ENCODE data around the gene ENPP3. TPM values are rescaled to one million over a fixed set of nuclear protein-coding genes. Genes with fewer than 3 reads are reported as not detected.
A peak's percentile ranks its signal among the peaks of the same experiment; 100 is the strongest.

Gene ENPP3
- total RNA-seq, 1 experiment from 2014 or later = not detected

GRCh38 chr6:131642987-131643611 is 6.0 kb downstream of the ENPP3 start:
- DNase-seq (ENCODE audit: low spot score) = no peak

- no peak for DNase-seq (ENCODE audit: low spot score)
Measured at GRCh38 chr6:131643855-131644460, 6.9 kb downstream of the ENPP3 start.

DNA sequence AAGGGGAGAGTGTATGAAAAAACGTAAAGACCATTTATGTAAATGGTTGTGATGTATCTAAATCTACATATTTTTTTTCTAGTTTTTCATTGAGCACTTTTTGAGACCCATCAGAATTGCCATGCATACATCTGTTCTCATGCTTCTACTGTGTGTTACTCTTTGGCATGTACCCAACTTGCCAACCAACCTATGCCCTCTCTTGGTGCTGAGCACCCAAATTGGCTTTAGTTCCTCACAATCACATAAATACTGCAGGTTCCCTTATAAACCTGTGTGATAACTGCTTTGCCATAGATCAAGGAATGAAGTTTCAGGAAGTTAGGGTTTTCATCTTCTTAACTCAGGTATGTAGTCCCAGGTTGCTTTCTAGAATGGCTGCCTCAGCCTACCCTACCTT is 7.8 kb downstream of the ENPP3 start:
- no peak for DNase-seq (ENCODE audit: low spot score)

DNA sequence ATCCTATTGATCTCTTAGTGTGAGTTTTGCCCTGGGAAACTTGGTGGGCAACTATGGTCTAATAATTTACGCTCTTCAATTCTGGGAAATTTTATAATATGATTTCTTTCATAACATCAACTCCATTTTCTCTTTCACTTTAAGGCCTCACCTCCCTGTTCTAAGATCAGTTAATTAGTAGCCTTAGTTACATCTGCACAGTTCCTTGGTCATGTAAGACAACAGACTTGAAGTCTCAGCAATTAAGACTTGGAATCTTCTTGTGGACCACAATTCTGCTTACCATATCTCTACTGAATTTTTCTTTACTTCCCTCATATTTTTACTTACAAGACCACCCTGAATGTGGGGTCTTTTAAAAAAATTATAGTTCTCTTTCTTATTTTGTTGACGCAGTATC is 8.7 kb downstream of the ENPP3 start:
- DNase-seq (ENCODE audit: low spot score) = no peak

DNA sequence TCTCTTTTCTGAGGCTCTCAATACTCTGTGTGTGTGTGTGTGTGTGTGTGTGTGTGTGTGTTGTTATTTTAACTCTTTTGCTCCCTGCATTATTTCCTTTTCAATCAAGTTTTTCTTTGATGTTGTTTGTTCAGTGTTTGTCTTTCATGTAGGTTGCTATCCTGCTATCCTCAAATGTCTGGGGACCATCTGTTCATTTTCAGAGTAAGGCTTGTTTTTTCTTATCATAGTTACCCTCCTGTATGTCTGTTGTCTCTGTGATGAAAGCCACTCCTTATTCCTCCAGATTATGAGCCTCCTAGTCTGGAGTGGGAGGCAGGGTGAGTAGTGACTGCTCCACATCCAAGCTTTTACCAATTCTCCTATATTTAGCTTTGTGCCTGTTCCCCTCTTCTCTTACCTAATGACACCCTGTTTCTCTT is 9.2 kb downstream of the ENPP3 start:
- DNase-seq (ENCODE audit: low spot score) = no peak

GRCh38 chr6:131651782-131652181 is 14.7 kb downstream of the ENPP3 start:
- no peak for DNase-seq (ENCODE audit: low spot score)

- DNase-seq (ENCODE audit: low spot score) = peak; percentile 17
Measured at GRCh38 chr6:131652472-131652871, 15.4 kb downstream of the ENPP3 start.

DNA sequence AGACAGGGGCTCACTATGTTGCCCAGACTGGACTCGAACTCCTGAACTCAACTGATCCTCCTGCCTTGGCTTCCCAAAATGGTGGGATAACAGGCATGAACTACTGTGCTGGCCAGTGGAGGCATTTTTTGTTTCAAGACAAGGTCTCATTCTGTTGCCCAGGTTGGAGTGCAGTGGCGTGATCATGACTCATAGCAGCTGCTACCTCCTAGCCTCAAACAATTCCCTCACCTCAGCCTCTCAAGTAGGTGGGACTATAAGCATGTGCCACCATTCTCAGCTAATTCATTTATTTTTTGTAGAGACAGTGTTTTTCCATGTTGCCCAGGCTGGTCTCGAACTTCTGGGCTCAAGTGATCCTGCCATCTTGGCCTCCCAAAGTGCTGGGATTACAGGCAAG is 17.2 kb downstream of the ENPP3 start:
- no peak for DNase-seq (ENCODE audit: low spot score)

DNA sequence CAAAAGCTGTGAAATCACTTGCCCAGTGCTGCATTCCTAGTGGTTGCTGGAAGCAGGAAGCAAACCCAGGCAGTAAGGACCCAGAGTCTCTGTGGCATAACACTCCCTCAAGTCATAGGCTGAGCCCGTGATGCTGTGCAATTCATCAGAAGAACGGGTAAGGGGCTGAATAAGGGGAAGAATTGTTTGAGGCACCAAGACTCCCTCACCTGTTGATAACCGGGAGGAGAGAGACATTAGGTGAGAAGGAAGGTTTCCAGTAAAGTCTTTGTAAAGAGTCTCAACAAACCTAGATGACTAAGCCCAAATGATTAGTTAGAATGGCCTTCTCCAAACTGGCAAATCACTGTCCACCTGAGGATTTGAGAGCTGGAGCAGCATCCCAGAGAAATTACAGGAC is 18.3 kb downstream of the ENPP3 start:
- DNase-seq (ENCODE audit: low spot score) = no peak

- DNase-seq (ENCODE audit: low spot score) = no peak
Measured at GRCh38 chr6:131655951-131656350, 18.8 kb downstream of the ENPP3 start.

DNA sequence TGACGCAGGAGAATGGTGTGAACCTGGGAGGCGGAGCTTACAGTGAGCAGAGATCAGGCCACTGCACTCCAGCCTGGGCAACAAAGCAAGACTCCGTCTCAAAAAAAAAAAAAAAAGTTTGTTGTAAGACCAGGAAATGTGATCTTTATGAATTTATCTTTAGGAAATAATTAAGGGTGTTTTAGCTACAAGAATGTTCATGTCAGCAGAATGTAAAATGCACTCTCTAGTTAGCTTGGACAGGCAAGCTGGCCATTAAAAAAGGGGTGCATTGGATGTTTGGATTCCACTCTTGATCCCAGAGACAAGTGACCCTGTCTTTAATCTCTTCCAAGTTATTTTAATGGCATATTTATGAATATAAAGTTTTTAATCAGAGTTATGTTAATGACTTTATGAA is 19.6 kb downstream of the ENPP3 start:
- DNase-seq (ENCODE audit: low spot score) = no peak

- DNase-seq (ENCODE audit: low spot score) = no peak
Measured at GRCh38 chr6:131657222-131657621, 20.1 kb downstream of the ENPP3 start.

DNA sequence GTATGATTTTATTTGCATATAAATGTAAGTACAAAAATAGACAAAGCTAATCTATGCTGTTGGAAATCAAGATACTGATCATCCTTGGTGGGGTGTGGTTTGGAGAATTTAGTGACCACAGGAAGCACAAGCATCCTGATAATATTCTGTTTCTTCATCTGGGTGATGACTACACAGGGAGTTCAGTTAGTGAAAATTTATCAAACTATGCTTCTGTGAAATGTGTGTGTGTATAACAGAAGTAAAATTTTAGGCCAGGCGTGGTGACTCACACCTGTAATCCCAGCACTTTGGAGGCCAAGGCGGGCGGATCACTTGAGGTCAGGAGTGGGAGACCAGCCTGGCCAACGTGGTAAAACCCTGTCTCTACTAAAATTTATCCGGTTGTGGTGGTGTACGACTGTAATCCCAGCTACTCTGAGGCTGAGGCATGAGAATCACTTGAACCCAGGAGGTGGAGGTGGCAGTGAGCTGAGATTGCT is 20.6 kb downstream of the ENPP3 start:
- peak; percentile 57 for DNase-seq (ENCODE audit: low spot score)

DNA sequence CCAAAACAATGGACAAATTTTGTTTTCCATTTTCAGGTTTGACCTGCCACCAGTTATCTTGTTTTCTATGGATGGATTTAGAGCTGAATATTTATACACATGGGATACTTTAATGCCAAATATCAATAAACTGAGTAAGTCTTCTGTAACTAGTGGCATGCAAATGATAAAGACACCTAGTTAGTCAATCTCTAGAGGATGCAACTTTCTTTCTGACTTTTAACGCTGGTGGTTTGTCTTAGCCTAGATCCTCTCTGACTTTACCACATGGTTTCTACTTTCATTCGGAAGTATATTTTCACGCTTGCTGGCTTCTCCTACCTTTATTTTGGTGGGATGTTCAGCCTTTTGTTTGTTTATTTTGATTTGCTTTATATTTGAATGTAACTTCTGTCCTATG is 21.2 kb downstream of the ENPP3 start:
- no peak for DNase-seq (ENCODE audit: low spot score)

DNA sequence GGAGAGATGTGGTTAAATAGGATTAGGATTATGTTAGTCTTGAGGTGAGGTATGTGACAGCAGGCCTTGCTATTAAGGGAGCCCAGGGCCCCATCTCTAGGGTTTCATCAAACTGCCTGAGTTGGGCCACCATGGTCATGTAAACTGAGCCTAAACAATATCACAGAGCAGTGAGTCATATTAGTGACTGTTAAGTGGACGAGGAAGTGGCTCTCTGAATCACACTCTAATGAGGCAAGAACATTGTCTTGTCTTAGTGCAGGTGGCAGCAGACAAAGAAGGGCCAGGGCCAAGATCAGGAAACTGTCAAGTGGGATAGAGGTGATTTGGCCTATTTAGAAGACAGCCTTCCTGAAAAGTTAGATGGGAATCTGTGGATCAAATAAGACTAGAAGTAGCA is 23.1 kb downstream of the ENPP3 start:
- peak; percentile 57 for DNase-seq (ENCODE audit: low spot score)

DNA sequence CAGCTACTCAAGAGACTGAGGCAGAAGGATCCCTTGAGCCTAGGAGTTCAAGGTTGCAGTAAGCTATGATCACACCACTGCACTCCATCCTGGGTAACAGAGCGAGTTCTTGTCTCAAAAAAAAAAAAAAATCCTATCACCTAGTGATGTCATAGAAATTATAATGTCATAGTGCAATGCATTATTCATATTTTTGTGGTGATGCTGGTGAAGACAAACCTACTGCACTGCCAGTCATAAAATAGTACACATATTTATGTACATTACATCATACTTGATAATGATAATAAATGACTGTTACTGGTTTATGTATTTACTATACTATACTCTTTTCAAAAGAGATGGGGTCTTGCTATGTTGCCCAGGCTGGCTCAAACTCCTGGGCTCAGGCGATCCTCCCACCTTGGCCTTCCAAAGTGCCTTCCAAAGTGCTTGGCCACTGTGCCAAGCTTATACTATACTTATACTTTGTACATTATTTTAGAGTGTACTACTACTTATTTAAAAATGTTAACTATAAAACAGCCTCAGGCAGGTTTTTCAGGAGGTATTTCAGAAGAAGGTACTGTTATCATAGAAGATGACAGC is 26.6 kb downstream of the ENPP3 start:
- no peak for DNase-seq (ENCODE audit: low spot score)

DNA sequence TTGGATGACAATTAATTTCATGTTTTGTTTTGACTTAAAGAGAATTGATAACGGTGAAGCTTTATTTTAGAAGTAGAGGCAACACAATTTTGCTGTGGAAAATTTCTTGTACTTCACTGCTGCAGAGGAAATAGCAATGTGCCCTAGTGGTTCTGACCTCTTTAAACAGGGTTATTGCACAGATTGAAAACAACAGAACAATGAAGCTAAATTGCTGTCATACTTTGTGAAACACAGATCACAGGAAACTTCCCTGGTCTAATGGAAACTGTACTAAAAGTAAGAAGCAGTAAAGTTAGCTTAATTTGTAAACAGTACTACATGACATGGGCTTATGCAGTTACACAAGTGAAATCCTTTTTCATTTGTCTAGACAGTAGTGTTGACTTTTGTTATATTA is 32.8 kb downstream of the ENPP3 start:
- no peak for DNase-seq (ENCODE audit: low spot score)

DNA sequence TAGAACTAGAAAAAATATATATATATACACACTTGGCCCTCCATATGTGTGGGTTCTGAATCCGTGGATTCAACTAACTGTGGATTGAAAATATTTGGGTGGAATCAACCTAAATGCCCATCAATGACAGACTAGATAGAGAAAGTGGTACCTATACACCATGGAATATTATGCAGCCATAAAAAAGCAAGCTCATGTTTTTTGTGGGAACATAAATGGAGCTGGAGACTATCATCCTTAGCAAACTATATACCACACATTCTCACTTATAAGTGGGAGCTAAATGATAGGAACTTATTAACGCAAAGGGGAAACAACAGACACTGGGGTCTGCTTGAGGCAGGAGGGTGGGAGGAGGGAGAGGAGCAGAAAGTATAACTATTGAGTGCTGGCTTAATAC is 36.1 kb downstream of the ENPP3 start:
- DNase-seq (ENCODE audit: low spot score) = no peak

DNA sequence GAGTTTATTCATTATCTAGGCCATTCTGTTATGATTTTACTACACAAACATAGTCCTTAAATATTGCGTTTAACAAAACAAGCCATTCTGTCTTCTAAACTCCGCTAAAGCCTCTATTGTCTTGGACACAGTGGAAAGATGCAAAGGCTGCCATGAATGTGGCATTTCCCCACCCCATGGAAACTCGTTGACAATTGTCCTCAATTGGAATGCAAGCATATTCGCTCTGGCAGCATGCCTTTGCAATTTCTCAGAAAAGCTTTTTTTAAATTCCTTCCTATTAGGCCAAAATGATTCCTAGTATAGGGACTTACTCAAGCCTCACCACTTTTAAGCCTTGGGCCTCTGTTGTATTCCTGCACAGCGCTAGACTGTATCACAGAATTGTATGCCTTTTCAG is 41.3 kb downstream of the ENPP3 start:
- no peak for DNase-seq (ENCODE audit: low spot score)

DNA sequence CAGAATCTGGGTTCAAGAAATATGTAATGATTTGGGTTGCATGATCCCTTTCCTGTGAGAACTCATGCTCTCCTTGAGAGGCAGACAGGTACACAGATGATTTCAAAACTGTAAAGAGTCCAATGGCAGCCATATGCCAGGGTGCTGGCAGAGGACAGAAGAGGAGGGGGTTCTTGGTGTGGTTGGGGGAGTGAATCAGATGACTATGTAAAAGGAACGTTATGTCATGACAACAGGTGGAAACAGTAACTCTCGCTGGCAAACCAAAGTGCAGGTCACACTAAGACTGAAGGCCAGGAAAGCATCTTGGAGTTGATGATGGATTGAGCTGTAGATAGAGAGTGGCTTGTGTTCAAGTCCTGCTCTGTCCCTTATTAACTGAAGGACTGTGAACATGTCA is 43.8 kb downstream of the ENPP3 start:
- DNase-seq (ENCODE audit: low spot score) = no peak

DNA sequence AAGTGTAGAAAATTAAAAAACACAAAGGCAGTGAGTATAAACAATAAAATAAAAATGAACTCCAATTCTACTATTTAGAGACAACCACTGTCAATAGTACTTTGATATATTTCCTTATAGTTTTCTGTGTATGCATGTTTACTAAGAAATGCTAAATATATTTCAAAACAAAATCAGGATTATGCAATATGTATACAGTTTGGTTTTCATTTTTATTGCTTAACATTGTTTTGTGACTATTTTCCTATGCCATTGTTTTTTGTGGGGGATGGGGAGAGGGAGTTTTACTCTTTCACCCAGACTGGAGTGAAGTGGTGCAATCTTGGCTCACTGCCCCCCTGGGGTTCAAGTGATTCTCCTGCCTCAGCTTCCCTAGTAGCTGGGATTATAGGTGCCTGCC is 44.5 kb downstream of the ENPP3 start:
- DNase-seq (ENCODE audit: low spot score) = no peak

DNA sequence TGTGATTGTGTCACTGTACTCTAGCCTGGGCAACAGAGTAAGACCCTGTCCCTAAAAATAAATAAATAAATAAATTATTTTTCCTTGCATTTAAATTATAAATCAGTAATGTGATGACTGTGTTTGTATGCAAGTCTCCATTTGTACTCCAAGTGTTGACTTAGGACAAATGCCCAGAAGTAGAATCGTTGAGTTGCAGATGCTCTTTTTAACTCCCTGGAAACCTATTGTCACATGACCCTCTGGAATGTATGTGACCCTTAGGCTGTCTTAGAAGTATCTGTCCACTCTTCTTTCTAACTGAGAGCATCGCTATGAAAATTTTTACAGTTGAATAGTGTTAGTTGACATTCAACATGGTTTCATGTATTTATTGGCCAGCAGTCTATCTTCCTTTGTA is 45.3 kb downstream of the ENPP3 start:
- DNase-seq (ENCODE audit: low spot score) = no peak

DNA sequence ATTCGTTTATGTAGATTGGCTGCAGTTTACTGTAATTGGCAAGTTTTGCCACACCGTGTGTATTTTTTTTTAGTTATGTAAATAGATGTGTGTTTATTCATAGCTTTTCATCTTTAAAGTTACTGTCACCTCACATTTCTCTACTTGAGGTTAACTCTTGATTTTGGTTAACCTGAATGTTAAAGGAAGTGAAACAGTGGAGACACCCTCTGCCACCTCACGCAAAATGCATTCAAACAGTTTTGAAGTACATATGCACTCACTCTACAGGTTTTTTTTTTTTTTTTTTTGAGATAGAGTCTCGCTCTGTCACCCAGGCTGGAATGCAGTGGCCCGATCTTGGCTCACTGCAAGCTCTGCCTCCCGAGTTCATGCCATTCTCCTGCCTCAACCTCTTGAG is 46.4 kb downstream of the ENPP3 start:
- no peak for DNase-seq (ENCODE audit: low spot score)
